Retinal pigment epithelial cell (primary cell): Measurements from ENCODE around the gene MTHFD1L.

Experiments
- DNase-seq: peaks from one replicate; pipeline ENCODE4 v3.0.0-alpha.2; 2010; ENCODE audit warnings: low read depth
- H3K4me3 ChIP-seq: 2 replicates; pipeline ENCODE4 v1.5.1; 2011; ENCODE audit warnings: mild to moderate bottlenecking, low read length, control low read depth, moderate library complexity
- CTCF ChIP-seq: conservative IDR thresholded peaks from 2 replicates; pipeline ENCODE4 v1.5.1; 2011; ENCODE audit warnings: low read depth, low read length, control low read depth, inconsistent platforms

The MTHFD1L gene

DNA sequence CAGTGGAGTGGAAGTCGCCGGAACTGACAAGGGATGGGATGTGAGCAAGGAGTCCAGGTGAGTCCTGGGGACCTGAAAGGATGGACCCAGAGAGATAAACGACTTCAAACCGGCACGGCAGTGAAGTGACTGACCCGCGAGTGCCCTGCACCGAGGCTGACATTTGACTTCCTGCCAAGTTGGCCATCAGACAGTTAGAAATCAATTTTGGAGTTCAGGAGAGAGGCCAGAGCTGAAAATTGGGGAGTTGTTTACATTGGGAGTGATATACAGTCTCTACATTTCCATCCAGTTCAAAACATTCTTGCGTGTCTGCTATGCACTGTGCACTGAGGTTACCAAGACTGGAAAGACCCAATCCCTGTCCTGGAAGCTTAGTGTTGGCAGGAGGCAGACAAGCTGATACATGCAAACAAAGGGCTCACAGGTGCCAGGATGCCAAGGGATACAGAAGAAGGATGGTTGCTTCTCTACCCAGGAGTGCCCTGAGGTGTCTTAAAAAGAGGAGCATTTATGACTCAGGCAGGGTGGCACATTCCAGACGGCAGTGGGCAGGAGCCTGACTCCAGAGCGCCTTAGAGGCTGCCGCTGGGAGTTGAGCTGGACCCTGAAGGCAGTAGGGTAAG is 186.6 kb downstream of the MTHFD1L start:
- no peak for TF ChIP-seq CTCF
- DNase-seq = no peak
- H3K4me3 ChIP-seq = no peak overlapping the region

DNA sequence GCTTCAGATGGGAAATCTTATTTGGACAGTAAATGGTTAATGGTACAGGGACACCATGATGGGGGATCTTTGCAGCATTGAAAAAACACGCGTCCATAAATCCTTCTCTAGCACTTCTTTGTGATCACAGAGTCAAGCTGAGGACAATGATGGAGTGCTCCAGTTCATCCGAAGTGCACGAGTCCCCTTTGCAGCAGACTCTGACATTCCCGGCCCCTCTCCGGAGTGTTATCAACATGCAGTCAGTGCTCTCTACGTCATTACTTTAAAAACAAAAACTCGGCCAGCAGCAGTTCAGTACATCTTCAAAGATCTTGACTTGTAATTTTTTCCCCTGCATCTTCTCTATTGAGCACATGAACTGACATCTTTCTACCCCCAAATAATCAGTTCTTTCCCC is 188.8 kb downstream of the MTHFD1L start:
- DNase-seq = no peak
- TF ChIP-seq CTCF = no peak
- H3K4me3 ChIP-seq = no peak overlapping the region

GRCh38 chr6:151056230-151056907 is 190.9 kb downstream of the MTHFD1L start:
- DNase-seq = no peak
- no peak for TF ChIP-seq CTCF
- no peak overlapping the region for H3K4me3 ChIP-seq

DNA sequence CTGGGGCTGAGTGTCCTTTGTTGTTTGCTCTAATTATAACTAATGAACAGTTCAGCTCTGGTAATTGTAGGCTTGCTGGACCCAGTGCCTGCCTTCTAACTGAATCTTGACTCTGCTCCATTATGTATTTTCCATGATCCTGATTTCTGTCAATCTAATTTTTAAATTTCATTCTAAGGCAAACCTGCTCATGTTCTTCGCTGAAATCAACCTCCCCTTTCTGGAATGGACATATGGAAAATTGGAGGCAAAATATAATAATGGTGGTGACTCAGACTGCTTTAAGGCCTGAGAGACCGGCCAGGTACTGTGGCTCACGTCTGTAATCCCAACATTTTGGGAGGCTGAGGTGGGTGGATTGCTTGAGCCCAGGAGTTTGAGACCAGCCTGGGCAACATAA is 191.6 kb downstream of the MTHFD1L start:
- no peak for DNase-seq
- no peak for TF ChIP-seq CTCF
- H3K4me3 ChIP-seq = no peak overlapping the region

DNA sequence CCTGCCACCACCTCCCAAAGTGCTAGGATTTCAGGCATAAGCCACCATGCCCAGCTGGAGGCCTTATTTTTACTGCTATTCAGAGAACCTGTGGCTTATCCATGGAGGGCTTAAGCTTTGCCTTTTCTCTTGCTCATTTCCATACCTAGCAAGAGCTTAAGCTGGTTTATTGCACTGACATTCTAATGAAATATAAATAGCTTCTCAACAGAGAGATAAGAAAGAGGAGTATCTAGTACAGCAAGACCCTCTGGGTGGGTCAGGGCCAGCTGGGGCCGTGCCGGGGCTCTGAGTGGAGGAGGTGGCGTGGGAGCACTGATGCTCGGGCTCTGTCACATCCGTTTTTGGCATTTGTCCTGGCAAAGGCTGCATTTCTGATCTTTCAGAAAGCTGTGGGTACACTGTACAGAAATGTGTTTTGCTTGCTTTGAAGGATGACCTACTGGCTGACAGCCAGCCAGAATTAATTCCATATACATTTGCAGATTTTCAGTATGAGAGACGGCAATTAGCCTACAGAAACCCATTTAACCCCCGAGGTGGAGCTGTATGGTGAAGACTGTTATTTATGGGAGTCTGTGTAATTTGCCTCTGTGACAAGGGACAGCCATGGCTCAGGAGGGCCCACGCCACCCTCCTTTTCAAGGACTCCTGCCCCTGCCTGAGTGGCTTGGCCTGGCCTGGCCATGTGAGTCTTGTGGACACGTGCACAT is 192.7 kb downstream of the MTHFD1L start:
- DNase-seq = no peak
- no peak overlapping the region for H3K4me3 ChIP-seq
- no peak for TF ChIP-seq CTCF

DNA sequence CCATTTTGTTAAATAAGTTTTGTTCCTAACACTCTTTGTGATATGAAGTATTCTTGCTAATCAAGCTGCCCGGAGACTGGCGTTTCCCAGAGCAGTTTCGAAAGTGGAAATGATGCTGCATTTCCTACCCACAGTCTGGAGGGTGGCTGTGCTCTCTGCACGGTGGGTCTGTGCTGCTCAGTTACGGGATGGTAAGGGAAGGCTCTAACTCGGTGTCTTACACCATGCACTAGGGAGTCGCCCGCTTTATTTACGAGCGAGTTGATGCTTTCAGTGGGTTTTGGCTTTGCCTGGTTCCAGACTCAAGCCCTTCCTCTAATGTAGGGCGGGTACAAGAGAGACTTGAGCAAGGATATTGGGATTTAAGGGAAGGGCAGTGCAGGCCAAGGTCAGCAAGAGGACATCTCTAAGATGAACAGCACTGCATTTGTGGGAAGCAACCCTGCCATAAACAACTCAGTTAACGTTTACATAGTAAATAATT is 194.2 kb downstream of the MTHFD1L start:
- DNase-seq = no peak
- H3K4me3 ChIP-seq = no peak overlapping the region
- TF ChIP-seq CTCF = no peak
